Endodermal cell (in vitro differentiated cells): ENCODE data around the gene TNNC1. TPM values are rescaled to one million over a fixed set of nuclear protein-coding genes. Genes with fewer than 3 reads are reported as not detected.

Experiments used
- DNase-seq: peaks from one replicate; pipeline ENCODE4 v3.0.0-alpha.2; 2017
- H3K27ac ChIP-seq: 2 replicates; pipeline ENCODE4 v1.5.1; 2013; ENCODE audit warnings: mild to moderate bottlenecking, low read depth, low read length, moderate library complexity
- H3K27me3 ChIP-seq: 2 replicates; pipeline ENCODE4 v1.6.1; 2013; ENCODE audit warnings: mild to moderate bottlenecking, low read length, moderate library complexity; ENCODE audit not compliant: insufficient read depth, control insufficient read depth, poor library complexity, severe bottlenecking
- H3K36me3 ChIP-seq: 2 replicates; pipeline ENCODE4 v1.7.0; 2013; ENCODE audit warnings: mild to moderate bottlenecking, low read length, moderate library complexity; ENCODE audit not compliant: control insufficient read depth, insufficient read depth
- H3K4me1 ChIP-seq: one replicate; pipeline ENCODE4 v1.7.0; 2013; ENCODE audit warnings: low read length; ENCODE audit not compliant: control insufficient read depth, insufficient read depth
- H3K4me3 ChIP-seq: 2 replicates; pipeline ENCODE4 v1.5.1; 2013; ENCODE audit warnings: mild to moderate bottlenecking, low read length, moderate library complexity
- H3K9ac ChIP-seq: 2 replicates; pipeline ENCODE4 v1.6.1; 2013; ENCODE audit warnings: mild to moderate bottlenecking, low read length, moderate library complexity; ENCODE audit not compliant: poor library complexity, severe bottlenecking; ENCODE audit errors: extremely low read depth
- H3K9me3 ChIP-seq: 2 replicates; pipeline ENCODE4 v1.6.1; 2013; ENCODE audit warnings: mild to moderate bottlenecking, low read length, moderate library complexity; ENCODE audit not compliant: control insufficient read depth
- H3K27ac Mint-ChIP-seq: 2 replicates; pipeline ENCODE4 v1.8.0; 2020; ENCODE audit warnings: mixed read lengths
- H3K27me3 Mint-ChIP-seq: 2 replicates; pipeline ENCODE4 v1.8.0; 2021; ENCODE audit warnings: mild to moderate bottlenecking, mixed read lengths; ENCODE audit not compliant: insufficient read depth
- H3K36me3 Mint-ChIP-seq: 2 replicates; pipeline ENCODE4 v1.8.0; 2020; ENCODE audit warnings: low read depth, mixed read lengths
- H3K4me1 Mint-ChIP-seq: 2 replicates; pipeline ENCODE4 v1.8.0; 2020; ENCODE audit warnings: mixed read lengths
- H3K4me3 Mint-ChIP-seq: 2 replicates; pipeline ENCODE4 v1.8.0; 2020; ENCODE audit warnings: mild to moderate bottlenecking, moderate library complexity, mixed read lengths
- H3K9me3 Mint-ChIP-seq: 2 replicates; pipeline ENCODE4 v1.8.0; 2020; ENCODE audit warnings: mild to moderate bottlenecking, mixed read lengths
- CTCF ChIP-seq: fragments of 200-600 bp; sonication (generic); conservative IDR thresholded peaks from 2 replicates; pipeline ENCODE4 v1.5.0; 2021; ENCODE audit warnings: antibody characterized with exemption, mild to moderate bottlenecking
- WGBS, 2 experiments: methylation state at CpG; one replicate each; pipeline versions ENCODE4 v1.1.5 to v1.1.7; 2013; ENCODE audit warnings: missing lambda C conversion rate in 2 of 2, mixed read lengths in 1 of 2; ENCODE audit not compliant: insufficient coverage in 1 of 2, insufficient read length in 1 of 2; 5-methylcytosine and 5-hydroxymethylcytosine counted together
- total RNA-seq, 2 donors: library from RNA; stranded (reverse); fragmentation: NEBNext Ultra II Directional in 1 of 2; extraction: Animal tissue kit (Norgen Biotek cat#: 25700) in 1 of 2; gene quantifications; 2 replicates in 1 of 2; 3 replicates in 1 of 2; pipeline ENCODE4 v1.2.1, GENCODE V29; 2021

TNNC1 gene
- total RNA-seq, 2 donors from 2014 or later, result 44.8 to 64.6 TPM

DNA sequence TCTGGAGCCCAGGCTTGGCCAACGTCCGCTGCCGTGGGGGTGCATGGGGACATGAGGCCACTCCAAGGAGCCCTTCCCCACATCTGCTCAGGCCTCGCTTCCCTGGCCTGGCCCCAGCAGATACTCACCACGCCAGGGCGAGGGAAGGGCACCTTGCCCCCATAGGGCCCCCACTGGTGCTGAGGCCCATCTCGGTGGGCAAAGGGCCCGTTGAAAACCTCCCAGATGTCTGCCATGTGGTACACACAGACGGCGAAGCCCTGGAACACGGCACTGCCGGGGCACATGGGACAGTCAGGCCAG, 13.6 kb downstream of the TNNC1 start:
- Mint-ChIP-seq H3K4me3 (no peak overlapping the region), H3K9me3 (no peaks in the 10 kb centered on the region), H3K27ac (no peak overlapping the region), H3K27me3 (no peaks in the 10 kb centered on the region), H3K36me3 (no peaks in the 10 kb centered on the region), H3K4me1 (peaks cover 2% of the 10 kb centered on the region)
- Histone ChIP-seq H3K27me3 (no peaks in the 10 kb centered on the region), H3K4me3 (no peak overlapping the region), H3K36me3 (no peaks in the 10 kb centered on the region), H3K9me3 (no peaks in the 10 kb centered on the region), H3K27ac (no peak overlapping the region), H3K9ac (no peak overlapping the region), H3K4me1 (no peaks in the 10 kb centered on the region)
- no peak for TF ChIP-seq CTCF
- WGBS, 2 experiments, result 94 to 99% methylated on average over 10 to 12 of the region's 12 CpGs
- peak; percentile 30 for DNase-seq

DNA sequence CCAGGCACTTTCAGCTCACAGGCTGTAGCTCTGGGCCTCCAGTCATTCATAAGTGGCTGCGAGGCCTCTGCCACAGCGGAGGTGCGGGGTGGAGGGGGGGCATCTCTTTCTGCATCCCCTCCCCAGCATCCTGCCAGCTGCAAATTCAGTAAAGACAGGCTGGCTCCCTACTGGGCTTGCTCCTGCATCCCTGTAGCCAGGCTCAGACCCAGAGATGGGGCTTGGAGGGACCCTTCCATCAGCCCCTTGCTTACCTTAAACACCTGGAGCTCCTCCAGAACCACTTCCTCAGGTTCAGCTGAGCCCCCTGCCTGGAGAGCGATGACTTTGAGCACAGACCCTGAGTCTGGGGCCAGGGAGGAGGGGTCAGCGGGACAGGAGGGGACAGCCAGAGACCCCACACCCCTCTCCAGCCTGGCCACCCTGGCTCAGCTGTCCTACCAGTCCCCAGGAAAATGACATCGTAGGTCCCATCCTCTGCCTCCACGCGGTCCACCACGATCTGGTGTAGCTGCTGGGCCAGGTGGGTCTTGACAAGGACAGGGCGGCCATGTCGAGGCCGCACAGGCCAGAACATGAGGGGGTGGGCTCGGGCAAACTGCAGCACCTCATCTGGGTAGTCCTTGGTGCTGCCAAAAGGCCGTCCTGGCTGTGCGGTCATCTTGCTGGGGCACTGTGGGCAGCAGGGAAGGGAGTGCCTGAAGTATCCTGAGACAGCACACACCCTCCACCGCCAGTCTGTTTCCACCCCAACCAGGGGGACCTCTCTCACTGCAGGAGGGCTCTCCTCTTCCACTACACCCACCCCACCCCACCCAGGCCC, 14.2 kb downstream of the TNNC1 start:
- DNase-seq, result peak; percentile 38

GRCh38 chr3:52438579-52439425, 15.0 kb downstream of the TNNC1 start:
- Mint-ChIP-seq H3K27ac (no peak overlapping the region), H3K27me3 (no peaks in the 10 kb centered on the region), H3K9me3 (no peaks in the 10 kb centered on the region), H3K4me1 (peaks cover 7% of the 10 kb centered on the region), H3K36me3 (no peaks in the 10 kb centered on the region), H3K4me3 (no peak overlapping the region)
- Histone ChIP-seq H3K4me1 (no peaks in the 10 kb centered on the region), H3K4me3 (no peak overlapping the region), H3K27me3 (no peaks in the 10 kb centered on the region), H3K36me3 (no peaks in the 10 kb centered on the region), H3K9ac (no peak overlapping the region), H3K9me3 (no peaks in the 10 kb centered on the region), H3K27ac (no peak overlapping the region)
- WGBS, 2 experiments, result 88 to 90% methylated on average over 5 to 9 of the region's 9 CpGs
- no peak for TF ChIP-seq CTCF
- peak; percentile 24 for DNase-seq

More for the DNA sequence above, 14.2 kb downstream of the TNNC1 start:
- Mint-ChIP-seq H3K9me3 (no peaks in the 10 kb centered on the region), H3K27ac (no peak overlapping the region), H3K4me1 (no peaks in the 10 kb centered on the region), H3K4me3 (no peak overlapping the region), H3K27me3 (no peaks in the 10 kb centered on the region), H3K36me3 (no peaks in the 10 kb centered on the region)
- no peak overlapping the region for H3K9ac ChIP-seq
- H3K4me1 ChIP-seq, result no peaks in the 10 kb centered on the region
- H3K36me3 ChIP-seq, result no peaks in the 10 kb centered on the region
- TF ChIP-seq CTCF, result no peak
- 91 to 95% methylated on average over 8 to 16 of the region's 16 CpGs for WGBS, 2 experiments
- no peak overlapping the region for H3K27ac ChIP-seq
- no peaks in the 10 kb centered on the region for H3K9me3 ChIP-seq
- no peak overlapping the region for H3K4me3 ChIP-seq
- H3K27me3 ChIP-seq, result no peaks in the 10 kb centered on the region
